Measurements from ENCODE around the gene PARD3.

GRCh38 chr10:34240039-34240438, 575.1 kb downstream of the PARD3 start:
- no peak for TF ChIP-seq CTCF (IDR thresholded peaks at IDR 0.05 in 2 of 3, conservative IDR thresholded peaks at IDR 0.05 in 1 of 3; ENCODE audit: borderline replicate concordance in 1 of 3, insufficient read depth in 1 of 3, low read depth in 2 of 3, low read length in 2 of 3)
- no peak for TF ChIP-seq FOSL1 (IDR thresholded peaks at IDR 0.05; ENCODE audit: low read depth)
- TF ChIP-seq SIN3A (IDR thresholded peaks at IDR 0.05; ENCODE audit: low read depth): no peak
- TF ChIP-seq EZH2 (IDR thresholded peaks at IDR 0.05): no peak
- TF ChIP-seq CBX3 (IDR thresholded peaks at IDR 0.05; ENCODE audit: low read depth): no peak

All from HCT116 (cell line).